ENCODE measurements around the gene FBXW8.

Gene FBXW8

GRCh38 chr12:116982791-116983411 is 72.2 kb downstream of the FBXW8 start:
- TF ChIP-seq ZFX (IDR thresholded peaks at IDR 0.05), result no peak
- TF ChIP-seq, protein P1, sequence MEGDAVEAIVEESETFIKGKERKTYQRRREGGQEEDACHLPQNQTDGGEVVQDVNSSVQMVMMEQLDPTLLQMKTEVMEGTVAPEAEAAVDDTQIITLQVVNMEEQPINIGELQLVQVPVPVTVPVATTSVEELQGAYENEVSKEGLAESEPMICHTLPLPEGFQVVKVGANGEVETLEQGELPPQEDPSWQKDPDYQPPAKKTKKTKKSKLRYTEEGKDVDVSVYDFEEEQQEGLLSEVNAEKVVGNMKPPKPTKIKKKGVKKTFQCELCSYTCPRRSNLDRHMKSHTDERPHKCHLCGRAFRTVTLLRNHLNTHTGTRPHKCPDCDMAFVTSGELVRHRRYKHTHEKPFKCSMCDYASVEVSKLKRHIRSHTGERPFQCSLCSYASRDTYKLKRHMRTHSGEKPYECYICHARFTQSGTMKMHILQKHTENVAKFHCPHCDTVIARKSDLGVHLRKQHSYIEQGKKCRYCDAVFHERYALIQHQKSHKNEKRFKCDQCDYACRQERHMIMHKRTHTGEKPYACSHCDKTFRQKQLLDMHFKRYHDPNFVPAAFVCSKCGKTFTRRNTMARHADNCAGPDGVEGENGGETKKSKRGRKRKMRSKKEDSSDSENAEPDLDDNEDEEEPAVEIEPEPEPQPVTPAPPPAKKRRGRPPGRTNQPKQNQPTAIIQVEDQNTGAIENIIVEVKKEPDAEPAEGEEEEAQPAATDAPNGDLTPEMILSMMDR (conservative IDR thresholded peaks at IDR 0.05), result no peak
- no peak overlapping the region for H3K27ac ChIP-seq

- TF ChIP-seq ZFX (IDR thresholded peaks at IDR 0.05), result no peak
- H3K27ac ChIP-seq, result no peak overlapping the region
These were observed 73.3 kb downstream of the FBXW8 start for GRCh38 chr12:116984098-116984497.

DNA sequence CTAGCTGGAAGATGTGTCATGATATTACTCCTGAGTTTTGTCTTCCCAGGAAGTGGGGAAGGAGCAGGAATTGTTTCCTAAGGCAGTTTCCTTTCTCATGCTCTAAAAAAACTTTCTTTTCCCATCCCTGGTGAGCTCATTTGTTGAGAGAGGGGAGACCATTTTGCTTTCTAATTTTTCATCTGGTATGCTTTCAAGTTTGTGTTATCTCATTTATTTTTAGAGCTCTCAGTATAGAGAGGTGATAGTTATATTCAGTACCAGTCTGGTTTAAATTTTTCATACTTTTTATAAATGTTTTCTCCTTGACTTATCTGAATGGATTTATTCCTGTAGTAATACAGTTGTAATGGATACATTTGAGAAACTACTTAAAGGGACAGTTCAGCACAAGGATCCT is 79.6 kb downstream of the FBXW8 start:
- TF ChIP-seq, protein P1 (conservative IDR thresholded peaks at IDR 0.05), result no peak
- no peak for TF ChIP-seq ZFX (IDR thresholded peaks at IDR 0.05)
- no peak overlapping the region for H3K27ac ChIP-seq

- TF ChIP-seq, protein P1 (conservative IDR thresholded peaks at IDR 0.05), result no peak
- no peak for TF ChIP-seq ZFX (IDR thresholded peaks at IDR 0.05)
- H3K27ac ChIP-seq, result no peak overlapping the region
These were observed 80.5 kb downstream of the FBXW8 start for GRCh38 chr12:116990971-116991966.

DNA sequence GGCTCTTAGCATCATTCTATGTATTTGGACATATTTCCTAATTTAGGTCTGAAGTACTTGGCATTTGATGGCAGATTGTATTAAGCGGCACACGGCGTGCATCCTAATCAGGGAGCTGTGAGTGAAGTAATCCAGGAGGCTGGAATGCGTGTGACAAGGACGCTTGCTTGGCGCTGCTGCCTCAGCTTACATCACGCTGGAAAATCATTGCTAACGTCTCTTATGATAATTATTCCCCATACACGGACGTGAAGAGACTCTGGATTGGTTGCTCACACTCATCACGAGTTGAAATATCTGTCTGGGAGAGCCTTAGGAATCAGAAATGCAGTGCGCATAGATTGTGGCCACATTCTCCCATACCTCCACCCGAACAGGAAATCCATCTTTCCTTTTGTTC is 85.3 kb downstream of the FBXW8 start:
- TF ChIP-seq, protein P1 (conservative IDR thresholded peaks at IDR 0.05), result no peak
- TF ChIP-seq ZFX (IDR thresholded peaks at IDR 0.05), result no peak
- H3K27ac ChIP-seq, result no peak overlapping the region

- no peak for TF ChIP-seq ZFX (IDR thresholded peaks at IDR 0.05)
- TF ChIP-seq, protein P1 (conservative IDR thresholded peaks at IDR 0.05), result no peak
These were observed 85.9 kb downstream of the FBXW8 start for GRCh38 chr12:116996621-116997020.

DNA sequence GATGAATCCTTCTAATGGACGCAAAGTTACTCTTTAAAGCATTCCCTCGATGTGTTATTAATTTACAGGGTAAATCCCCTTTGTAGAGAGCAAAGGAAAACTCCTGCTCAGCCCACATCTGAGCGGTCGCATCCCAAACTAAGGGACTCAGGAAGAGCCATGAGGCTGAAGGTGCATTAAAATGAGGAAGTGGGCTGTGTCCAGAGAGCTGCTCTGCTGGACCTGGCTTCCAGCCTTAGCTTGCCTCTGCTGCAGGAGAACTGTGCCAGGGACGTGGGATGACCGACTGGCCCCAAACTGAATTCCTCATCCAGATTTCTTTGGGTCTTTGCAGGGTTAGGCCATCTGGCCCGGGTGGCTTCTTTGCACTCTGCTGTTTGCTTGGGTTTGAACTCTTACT is 88.3 kb downstream of the FBXW8 start:
- H3K27ac ChIP-seq, result no peak overlapping the region
- TF ChIP-seq ZFX (IDR thresholded peaks at IDR 0.05), result no peak

More at GRCh38 chr12:116996621-116997020, 85.9 kb downstream of the FBXW8 start:
- no peak overlapping the region for H3K27ac ChIP-seq

DNA sequence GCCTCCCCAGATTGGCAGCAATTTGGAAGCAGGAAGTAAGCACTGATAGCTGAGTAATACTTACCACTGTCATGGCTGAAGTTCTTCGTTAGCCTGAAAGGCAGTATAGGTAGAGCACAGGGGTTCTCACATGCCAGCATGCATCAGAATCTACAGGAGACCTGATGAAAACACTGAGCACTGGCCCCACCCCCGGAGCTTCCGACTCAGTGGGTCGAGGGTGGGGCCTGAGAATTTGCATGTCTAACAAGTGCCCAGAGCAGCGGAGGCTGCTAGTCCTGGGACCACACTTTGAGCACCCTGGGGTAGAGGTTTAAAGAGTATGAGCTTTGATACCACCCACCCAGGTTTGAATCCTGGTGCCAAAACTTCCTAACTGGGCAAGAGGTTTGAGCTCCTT is 89.6 kb downstream of the FBXW8 start:
- H3K27ac ChIP-seq, result no peak overlapping the region
- no peak for TF ChIP-seq ZFX (IDR thresholded peaks at IDR 0.05)
- TF ChIP-seq, protein P1 (conservative IDR thresholded peaks at IDR 0.05), result no peak
